DMS 273 (cell line): Measurements from ENCODE around the gene ICA1.
A peak's percentile ranks its signal among the peaks of the same experiment; 100 is the strongest.

Experiments used
- DNase-seq: peaks from one replicate; lab custom pipeline; 2025; ENCODE audit not compliant: unreplicated experiment; lab: John Stamatoyannopoulos, UW

ICA1 gene

DNA sequence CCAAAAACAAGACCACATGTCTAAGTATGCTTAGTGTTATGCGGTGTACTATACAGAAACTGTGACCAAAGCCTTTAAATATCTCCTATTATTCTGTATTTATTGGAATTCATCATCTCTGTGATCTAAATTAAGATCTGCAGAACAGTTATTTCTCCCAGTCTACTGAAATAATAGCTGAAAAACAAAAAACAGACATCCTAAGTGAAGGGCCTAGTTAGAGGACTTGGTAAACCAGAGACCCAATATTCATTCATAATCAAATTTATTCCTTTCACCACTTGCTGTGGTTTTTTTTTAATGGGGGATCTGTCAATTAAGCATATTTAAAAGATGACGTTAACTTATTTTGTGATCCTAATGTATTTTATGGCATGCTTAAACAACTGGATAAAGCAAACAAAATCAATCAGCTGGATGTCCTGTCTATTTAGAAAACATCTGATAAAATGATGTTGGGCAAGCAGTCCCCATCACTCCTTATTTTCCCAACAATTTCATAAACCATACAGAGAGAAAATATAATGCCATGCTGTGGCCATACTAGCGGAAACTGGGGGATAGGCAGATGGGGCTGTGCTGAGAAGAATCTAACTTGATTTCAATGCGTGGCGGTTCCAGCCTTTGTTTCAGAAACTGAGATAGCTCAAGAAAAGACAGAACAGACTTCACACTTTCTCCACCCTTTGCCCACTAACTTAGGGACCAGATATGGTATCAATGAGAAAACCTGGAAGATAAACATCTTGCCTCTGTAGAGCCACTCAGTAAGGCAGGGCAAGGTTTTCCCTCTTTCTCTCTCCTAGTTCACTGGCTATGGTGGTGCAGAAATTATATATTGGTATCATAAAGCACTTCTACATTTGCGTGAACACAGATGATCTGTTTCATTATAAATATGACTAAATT lies 32.9 kb downstream of the ICA1 start:
- no peak for DNase-seq

DNA sequence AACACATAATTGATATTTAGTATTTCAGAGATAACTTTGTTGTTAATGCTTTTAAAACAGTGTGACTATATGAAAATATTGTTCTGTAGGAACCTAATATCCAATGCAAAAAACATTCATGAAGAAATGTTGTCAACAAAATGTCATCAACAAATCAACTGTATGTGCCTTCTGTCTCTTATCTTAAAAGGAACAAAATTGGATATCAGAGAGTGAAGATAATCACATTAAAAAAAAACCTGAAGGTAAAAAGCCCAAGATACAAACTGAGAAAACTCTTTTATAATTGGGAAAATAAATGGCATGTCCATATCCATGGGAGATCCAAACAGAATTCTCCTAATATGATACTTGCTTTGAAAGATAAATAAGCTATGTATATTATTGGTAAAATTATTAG lies 33.9 kb downstream of the ICA1 start:
- no peak for DNase-seq

- DNase-seq, result no peak
Measured at GRCh38 chr7:8227261-8227660, 34.7 kb downstream of the ICA1 start.

GRCh38 chr7:8226501-8226900 lies 35.5 kb downstream of the ICA1 start:
- DNase-seq, result no peak

DNA sequence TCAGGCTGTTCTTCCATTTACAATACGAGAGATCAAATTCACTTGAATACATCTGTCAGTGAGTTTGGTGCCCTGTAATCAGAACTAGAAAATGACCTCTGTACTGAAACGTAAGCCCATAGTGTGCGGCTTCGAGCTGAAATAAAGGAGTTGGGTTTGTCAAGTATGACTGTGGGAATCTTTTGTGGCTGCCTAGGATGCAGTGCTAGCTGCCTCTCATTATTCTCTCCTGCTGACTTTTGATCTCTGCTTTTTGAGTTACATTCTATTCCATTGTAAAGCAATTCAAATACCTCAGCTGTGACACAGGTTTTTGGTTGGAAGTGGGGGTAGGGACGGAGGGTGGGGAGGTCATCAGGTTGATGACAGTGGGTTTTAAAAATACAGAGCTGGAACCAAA lies 40.4 kb downstream of the ICA1 start:
- no peak for DNase-seq

- no peak for DNase-seq
Measured at GRCh38 chr7:8221101-8221495, 40.9 kb downstream of the ICA1 start.

- no peak for DNase-seq
Measured at GRCh38 chr7:8220376-8221100, 41.4 kb downstream of the ICA1 start.

- peak; percentile 93 for DNase-seq
Measured at GRCh38 chr7:8217200-8218068, 44.5 kb downstream of the ICA1 start.

- DNase-seq, result no peak
Measured at GRCh38 chr7:8216334-8216690, 45.7 kb downstream of the ICA1 start.

GRCh38 chr7:8215648-8216333 lies 46.2 kb downstream of the ICA1 start:
- DNase-seq, result no peak

- DNase-seq, result peak; percentile 32
Measured at GRCh38 chr7:8214244-8214824, 47.6 kb downstream of the ICA1 start.

GRCh38 chr7:8213381-8213780 lies 48.6 kb downstream of the ICA1 start:
- no peak for DNase-seq

- DNase-seq, result no peak
Measured at GRCh38 chr7:8212638-8213037, 49.3 kb downstream of the ICA1 start.

DNA sequence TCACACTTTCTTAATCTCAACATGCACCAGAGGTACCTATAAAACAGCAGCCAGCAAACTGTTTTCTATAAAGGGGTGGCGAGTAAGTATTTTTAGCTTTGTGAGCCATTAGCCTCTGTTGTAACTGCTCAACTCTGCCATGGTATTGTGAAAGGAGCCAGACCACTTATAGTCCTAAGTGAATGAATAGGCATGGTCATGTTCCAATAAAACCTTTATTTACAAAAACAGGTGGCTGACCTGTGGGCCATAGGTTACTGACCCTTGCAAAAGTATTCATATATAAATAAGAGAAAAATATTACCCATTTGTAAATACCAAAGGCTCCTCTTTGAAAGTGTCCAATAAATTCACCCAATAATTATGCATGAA lies 50.3 kb downstream of the ICA1 start:
- DNase-seq, result no peak

- no peak for DNase-seq
Measured at GRCh38 chr7:8210845-8211724, 50.9 kb downstream of the ICA1 start.

DNA sequence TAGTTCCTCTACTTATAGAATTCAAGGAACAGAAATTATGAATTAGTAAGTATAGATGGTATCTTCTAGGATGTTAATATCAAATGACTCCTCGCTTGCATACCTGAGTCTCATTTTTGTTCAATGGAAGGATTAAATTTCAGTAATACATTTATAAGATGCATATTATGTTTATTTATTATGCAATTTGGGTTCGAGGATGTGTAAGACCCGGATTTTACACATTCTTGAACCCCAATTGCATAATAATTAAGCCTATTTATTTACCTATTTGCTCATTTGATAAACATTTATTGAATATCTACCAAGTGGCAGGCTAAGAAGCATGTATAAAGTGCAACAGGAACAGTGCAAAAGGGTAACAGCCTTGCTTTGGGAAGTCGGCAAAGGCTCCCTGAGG lies 52.6 kb downstream of the ICA1 start:
- DNase-seq, result no peak

GRCh38 chr7:8208816-8209215 lies 53.2 kb downstream of the ICA1 start:
- no peak for DNase-seq

GRCh38 chr7:8206956-8207355 lies 55.0 kb downstream of the ICA1 start:
- DNase-seq, result no peak

GRCh38 chr7:8205537-8205936 lies 56.4 kb downstream of the ICA1 start:
- no peak for DNase-seq

DNA sequence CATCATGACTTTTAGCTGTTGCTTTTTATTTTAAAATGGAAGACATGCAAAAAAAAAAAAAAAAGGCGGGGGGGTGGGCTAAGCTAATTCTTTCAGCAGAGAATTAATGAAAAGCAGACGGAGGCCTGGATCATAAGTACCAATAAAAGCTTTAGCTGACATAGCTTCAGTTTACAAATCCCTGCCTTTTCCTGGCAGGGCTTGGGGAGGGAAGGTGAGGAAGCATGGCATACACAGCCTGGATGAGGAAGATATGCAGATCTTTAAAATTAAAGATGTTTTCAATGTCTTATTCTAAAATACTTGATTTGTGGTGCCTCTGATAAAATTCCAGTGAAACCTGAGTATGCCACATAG lies 57.0 kb downstream of the ICA1 start:
- DNase-seq, result no peak
